ENCODE measurements around the gene JAG1. TPM values are rescaled to one million over a fixed set of nuclear protein-coding genes. Genes with fewer than 3 reads are reported as not detected.
A peak's percentile ranks its signal among the peaks of the same experiment; 100 is the strongest.

The JAG1 gene
- total and polyA plus RNA-seq, 3 donors from 2014 or later, result 17.4 to 30.6 (median 24.7) TPM

DNA sequence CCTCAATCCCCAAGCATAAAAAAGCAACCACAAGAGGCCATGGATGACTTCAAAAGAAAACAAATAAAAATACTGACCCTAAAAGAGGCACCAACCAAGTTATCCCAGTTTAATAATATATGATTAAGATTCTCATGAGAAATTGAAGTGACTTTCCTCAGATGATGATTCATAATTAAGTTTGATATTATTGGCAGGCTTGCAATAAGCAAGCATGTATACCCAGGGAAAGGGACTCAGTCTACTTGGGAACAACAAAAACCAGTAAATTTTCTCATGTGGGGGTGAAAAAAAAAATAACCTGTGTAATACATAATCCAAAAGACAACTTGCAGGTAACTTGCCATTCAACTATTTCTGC lies 19.6 kb downstream of the JAG1 start:
- TF ChIP-seq POLR2A (IDR thresholded peaks at IDR 0.05), result no peak
- TF ChIP-seq, protein P1, sequence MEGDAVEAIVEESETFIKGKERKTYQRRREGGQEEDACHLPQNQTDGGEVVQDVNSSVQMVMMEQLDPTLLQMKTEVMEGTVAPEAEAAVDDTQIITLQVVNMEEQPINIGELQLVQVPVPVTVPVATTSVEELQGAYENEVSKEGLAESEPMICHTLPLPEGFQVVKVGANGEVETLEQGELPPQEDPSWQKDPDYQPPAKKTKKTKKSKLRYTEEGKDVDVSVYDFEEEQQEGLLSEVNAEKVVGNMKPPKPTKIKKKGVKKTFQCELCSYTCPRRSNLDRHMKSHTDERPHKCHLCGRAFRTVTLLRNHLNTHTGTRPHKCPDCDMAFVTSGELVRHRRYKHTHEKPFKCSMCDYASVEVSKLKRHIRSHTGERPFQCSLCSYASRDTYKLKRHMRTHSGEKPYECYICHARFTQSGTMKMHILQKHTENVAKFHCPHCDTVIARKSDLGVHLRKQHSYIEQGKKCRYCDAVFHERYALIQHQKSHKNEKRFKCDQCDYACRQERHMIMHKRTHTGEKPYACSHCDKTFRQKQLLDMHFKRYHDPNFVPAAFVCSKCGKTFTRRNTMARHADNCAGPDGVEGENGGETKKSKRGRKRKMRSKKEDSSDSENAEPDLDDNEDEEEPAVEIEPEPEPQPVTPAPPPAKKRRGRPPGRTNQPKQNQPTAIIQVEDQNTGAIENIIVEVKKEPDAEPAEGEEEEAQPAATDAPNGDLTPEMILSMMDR (IDR thresholded peaks at IDR 0.05), result no peak
- intact Hi-C loops (cut with DNase I; ENCODE audit: low total_unique reads), result no loop called here
- H3K27ac ChIP-seq, result peak overlapping the region; percentile 8 to 41
- DNase-seq, result no peak
- H3K4me3 ChIP-seq, result no peak overlapping the region
- H3K4me1 ChIP-seq, result peaks cover 40% of the 10 kb centered on the region
- H3K27me3 ChIP-seq, result no peaks in the 10 kb centered on the region
- no peaks in the 10 kb centered on the region for H3K9me3 ChIP-seq
- H3K36me3 ChIP-seq (ENCODE audit: low read depth, missing control alignments), result no peaks in the 10 kb centered on the region

DNA sequence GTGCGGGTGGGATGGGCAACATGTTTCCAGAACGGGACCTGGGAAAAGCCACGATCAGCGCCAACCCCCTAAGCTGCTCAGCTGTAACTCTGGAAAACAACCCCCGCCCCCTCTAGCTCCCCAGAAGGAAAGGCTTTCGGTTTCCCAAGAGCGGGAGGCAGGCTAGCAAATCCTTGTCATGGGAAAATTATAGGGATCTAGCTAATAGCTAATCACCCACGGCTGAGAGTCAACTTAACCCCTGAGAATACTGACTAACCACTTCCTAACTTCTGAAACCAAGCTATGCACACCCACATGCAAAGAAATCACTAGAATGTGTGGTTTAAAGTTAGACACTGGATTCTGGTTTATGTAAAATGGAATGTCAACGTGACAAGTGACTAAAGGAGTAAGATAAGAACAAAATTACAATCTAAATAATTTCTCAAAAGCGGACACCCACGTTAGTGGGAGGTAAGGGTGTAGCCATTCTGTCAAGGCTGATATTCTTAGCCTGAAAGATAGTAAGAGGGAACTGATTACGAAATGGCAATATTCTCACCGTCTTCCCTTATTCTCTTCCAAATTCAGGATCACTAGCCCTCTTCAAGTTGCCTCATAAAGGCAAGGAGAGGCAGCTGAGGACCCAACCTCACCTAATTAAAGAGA lies 20.1 kb downstream of the JAG1 start:
- no peaks in the 10 kb centered on the region for H3K27me3 ChIP-seq
- no peaks in the 10 kb centered on the region for H3K36me3 ChIP-seq (ENCODE audit: low read depth, missing control alignments)
- TF ChIP-seq POLR2A (IDR thresholded peaks at IDR 0.05), result no peak
- TF ChIP-seq, protein P1 (IDR thresholded peaks at IDR 0.05), result no peak
- H3K9me3 ChIP-seq, result no peaks in the 10 kb centered on the region
- peaks cover 40% of the 10 kb centered on the region for H3K4me1 ChIP-seq
- intact Hi-C loops (cut with DNase I; ENCODE audit: low total_unique reads), result no loop called here
- no peak overlapping the region for H3K4me3 ChIP-seq
- H3K27ac ChIP-seq, result peak overlapping the region; percentile 8 to 41
- 45 to 51% methylated on average over 13 of the region's 13 CpGs for WGBS, 2 donors
- peak; percentile 62 for DNase-seq

DNA sequence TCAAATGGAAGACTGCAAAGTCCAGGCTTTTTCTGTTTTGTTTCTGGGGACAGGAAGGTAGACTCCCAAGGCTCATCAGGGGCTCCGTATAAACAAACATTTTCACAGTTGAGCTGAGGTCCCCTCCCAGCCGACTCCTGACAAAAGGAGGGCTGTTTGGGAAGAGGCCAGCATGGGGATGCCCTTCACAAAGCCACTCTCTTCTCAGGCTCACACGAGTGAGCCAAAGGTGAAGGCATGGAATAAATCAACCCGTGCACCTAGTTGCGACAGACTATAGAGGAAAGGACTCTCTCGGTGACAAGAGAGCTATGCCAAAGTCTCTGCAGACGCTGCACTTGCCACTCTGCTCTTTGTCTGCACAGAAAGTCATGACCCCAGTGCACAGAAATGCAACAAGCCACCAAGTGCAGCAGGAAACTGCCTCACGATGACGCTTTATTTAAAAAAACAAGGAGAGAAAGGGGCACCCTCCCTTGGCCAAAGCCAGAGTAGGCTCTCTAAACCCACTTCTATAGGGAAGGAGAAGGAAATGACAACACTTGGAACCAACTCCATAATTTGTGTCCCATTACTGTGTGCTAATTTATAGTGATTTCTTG lies 21.0 kb downstream of the JAG1 start:
- Histone ChIP-seq H3K4me3 (no peak overlapping the region), H3K9me3 (no peaks in the 10 kb centered on the region), H3K27ac (peak overlapping the region in 1 of 2 donors; percentile 41), H3K4me1 (peaks cover 40% of the 10 kb centered on the region), H3K36me3 (ENCODE audit: low read depth, missing control alignments) (no peaks in the 10 kb centered on the region), H3K27me3 (no peaks in the 10 kb centered on the region)
- 43 to 67% methylated on average over 9 of the region's 9 CpGs for WGBS, 2 donors
- TF ChIP-seq, protein P1 (IDR thresholded peaks at IDR 0.05), result no peak
- no peak for TF ChIP-seq POLR2A (IDR thresholded peaks at IDR 0.05)
- intact Hi-C loops (cut with DNase I; ENCODE audit: low total_unique reads), result no loop called here
- DNase-seq, result no peak

DNA sequence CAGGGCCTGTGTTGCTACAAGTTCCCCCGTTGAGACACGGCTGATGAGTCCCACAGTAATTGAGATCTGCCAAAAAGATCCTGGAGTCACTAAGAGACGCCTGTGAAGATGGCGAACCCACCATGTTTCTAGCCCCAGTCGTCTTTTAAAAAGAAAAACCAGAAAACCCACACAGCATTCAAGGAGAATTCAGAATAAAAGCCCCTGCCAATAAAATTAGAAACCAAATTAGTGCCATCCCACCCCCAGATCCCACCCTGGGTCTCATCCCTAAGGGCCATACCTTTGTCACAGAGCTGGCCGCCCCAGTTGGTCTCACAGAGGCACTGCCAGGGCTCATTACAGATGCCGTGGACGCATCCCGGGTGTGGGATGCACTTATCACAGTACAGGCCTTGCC lies 21.6 kb downstream of the JAG1 start:
- 83 to 86% methylated on average over 5 to 9 of the region's 9 CpGs for WGBS, 2 donors
- no peak for DNase-seq
- Histone ChIP-seq H3K36me3 (ENCODE audit: low read depth, missing control alignments) (no peaks in the 10 kb centered on the region), H3K4me3 (no peak overlapping the region), H3K27me3 (no peaks in the 10 kb centered on the region), H3K9me3 (no peaks in the 10 kb centered on the region), H3K27ac (peak overlapping the region in 1 of 2 donors; percentile 41), H3K4me1 (peaks cover 40% of the 10 kb centered on the region)
- no peak for TF ChIP-seq POLR2A (IDR thresholded peaks at IDR 0.05)
- TF ChIP-seq, protein P1 (IDR thresholded peaks at IDR 0.05), result no peak
- intact Hi-C loops (cut with DNase I; ENCODE audit: low total_unique reads), result no loop called here

Measured in testis (tissue), 3 donors.